ENCODE measurements around the gene THAP8.

- TF ChIP-seq POLR2A (IDR thresholded peaks at IDR 0.05; ENCODE audit: low read depth), result no peak
- no peak for TF ChIP-seq CTCF (IDR thresholded peaks at IDR 0.05)
These were observed 43.7 kb downstream of the THAP8 start for GRCh38 chr19:36010402-36010801.

All from esophagus muscularis mucosa (tissue), 3 donors.